GM12878 (cell line): ENCODE data around the gene LNX2. TPM values are rescaled to one million over a fixed set of nuclear protein-coding genes. Genes with fewer than 3 reads are reported as not detected.

ENCODE experiments used
- ATAC-seq: fragments of 200-7000 bp; cut with Tn5 transposase; 3 replicates; pipeline ENCODE4 v1.9.1; 2020; ENCODE audit warnings: mild to moderate bottlenecking, moderate library complexity
- BruUV-seq: library from RNA; stranded (reverse); fragments of 400-500 nt; replicated peaks from 2 replicates; lab custom pipeline; 2021; lab: Mats Ljungman, UMichigan
- CTCF ChIA-PET: fragments of 300-600 bp; sonication (Branson Sonifier 250); formaldehyde crosslinking; extraction: SDS; loops from one replicate; lab custom pipeline; 2021; ENCODE audit warnings: inconsistent platforms; lab: Yijun Ruan, JAX
- POLR2A ChIA-PET: fragments of 350-600 bp; formaldehyde crosslinking; extraction: SDS; loops from one replicate; lab custom pipeline; 2021; ENCODE audit warnings: inconsistent platforms; lab: Charles Lee
- RAD21 ChIA-PET: fragments of 300-600 bp; sonication (Branson Sonifier 250); formaldehyde crosslinking; loops from one replicate; lab custom pipeline; 2023; ENCODE audit warnings: antibody characterized with exemption; ENCODE audit not compliant: unreplicated experiment; lab: Charles Lee
- SMC1A ChIA-PET: fragments of 300-600 bp; sonication (Branson Sonifier 250); formaldehyde crosslinking; loops from one replicate; lab custom pipeline; 2023; ENCODE audit not compliant: unreplicated experiment, uncharacterized antibody; lab: Charles Lee
- DNase-seq: peaks from one replicate; pipeline ENCODE4 v3.0.0-alpha.2; 2011; ENCODE audit warnings: low read depth, low spot score
- FAIRE-seq: peaks from 3 replicates; lab custom pipeline; 2011; peaks lifted over from hg19 to GRCh38; lab: Jason Lieb, UNC
- H2AFZ ChIP-seq: 2 replicates; pipeline ENCODE4 v1.6.0; 2011; ENCODE audit warnings: low read depth, low read length, control low read depth; ENCODE audit not compliant: control insufficient read depth
- H3K27ac ChIP-seq: 2 replicates; pipeline ENCODE4 v1.5.1; 2011; ENCODE audit warnings: control low read depth; ENCODE audit not compliant: control insufficient read depth, insufficient read depth
- H3K27me3 ChIP-seq, 2 experiments: replicated peaks in 1 of 2; 2 replicates each; pipeline versions ENCODE4 v1.6.0 to v1.6.1; 2011; ENCODE audit warnings: low read length in 1 of 2; ENCODE audit not compliant: control insufficient read depth in 2 of 2, insufficient read depth in 2 of 2
- H3K36me3 ChIP-seq, 2 experiments: 2 replicates each; pipeline ENCODE4 v1.5.1; 2011; ENCODE audit warnings: low read length in 1 of 2; ENCODE audit not compliant: control insufficient read depth in 2 of 2, insufficient read depth in 2 of 2
- H3K4me1 ChIP-seq: 2 replicates; pipeline ENCODE4 v1.6.1; 2011; ENCODE audit warnings: mild to moderate bottlenecking, low read length, moderate library complexity, mixed read lengths; ENCODE audit not compliant: control insufficient read depth, insufficient read depth
- H3K4me2 ChIP-seq: 2 replicates; pipeline ENCODE4 v1.6.0; 2011; ENCODE audit warnings: control low read depth; ENCODE audit not compliant: control insufficient read depth, insufficient read depth
- H3K4me3 ChIP-seq: fragments of 200-600 bp; sonication (generic); 2 replicates; pipeline ENCODE4 v1.5.1; 2016
- H3K79me2 ChIP-seq: 2 replicates; pipeline ENCODE4 v1.6.0; 2011; ENCODE audit warnings: low read length; ENCODE audit not compliant: control insufficient read depth, insufficient read depth
- H3K9ac ChIP-seq: 2 replicates; pipeline ENCODE4 v1.8.0; 2011; ENCODE audit warnings: low read length, control low read depth, mixed read lengths; ENCODE audit not compliant: control insufficient read depth, insufficient read depth
- H3K9me3 ChIP-seq: replicated peaks from 3 replicates; pipeline ENCODE4 v1.5.1; 2011; ENCODE audit warnings: mild to moderate bottlenecking, low read length; ENCODE audit not compliant: control insufficient read depth, insufficient read depth
- H4K20me1 ChIP-seq: 2 replicates; pipeline ENCODE4 v1.6.0; 2011; ENCODE audit not compliant: control insufficient read depth, insufficient read depth
- BCL11A ChIP-seq: IDR thresholded peaks from 2 replicates; pipeline ENCODE4 v1.6.1; 2011; ENCODE audit warnings: low read depth, low read length
- GATAD2B ChIP-seq: fragments of 450-650 bp; conservative IDR thresholded peaks from 2 replicates; pipeline ENCODE4 v1.6.1; 2017; ENCODE audit warnings: low read depth, mild to moderate bottlenecking, moderate library complexity
- MTA2 ChIP-seq: fragments of 450-650 bp; IDR thresholded peaks from 2 replicates; pipeline ENCODE4 v1.6.1; 2016; ENCODE audit warnings: low read depth, mild to moderate bottlenecking, moderate library complexity
- MTA3 ChIP-seq: IDR thresholded peaks from 2 replicates; pipeline ENCODE4 v1.6.1; 2012; ENCODE audit warnings: low read length, inconsistent platforms, borderline replicate concordance
- POLR2A ChIP-seq: IDR thresholded peaks from 2 replicates; pipeline ENCODE4 v1.6.1; 2011; ENCODE audit warnings: low read depth, mild to moderate bottlenecking, low read length
- RFX5 ChIP-seq: IDR thresholded peaks from 2 replicates; pipeline ENCODE4 v1.6.1; 2011; ENCODE audit warnings: low read depth, low read length, improper control_type of control experiment
- SIN3A ChIP-seq: IDR thresholded peaks from 2 replicates; pipeline ENCODE4 v1.6.1; 2012; ENCODE audit warnings: low read depth, low read length, improper control_type of control experiment
- SIX5 ChIP-seq: IDR thresholded peaks from 2 replicates; pipeline ENCODE4 v1.6.1; 2011; ENCODE audit warnings: mild to moderate bottlenecking, low read depth, low read length, moderate library complexity; ENCODE audit not compliant: severe bottlenecking
- SRF ChIP-seq, 2 experiments: IDR thresholded peaks; 2 replicates each; pipeline ENCODE4 v1.6.1; 2011; ENCODE audit warnings: low read depth in 2 of 2, low read length in 2 of 2, mild to moderate bottlenecking in 1 of 2, moderate library complexity in 1 of 2
- WGBS: methylation state at CpG from one replicate; pipeline ENCODE4 v1.1.6; 2016; ENCODE audit warnings: low lambda C conversion rate; ENCODE audit not compliant: insufficient replicate concordance, insufficient coverage; ENCODE audit errors: missing lambda C conversion rate; 5-methylcytosine and 5-hydroxymethylcytosine counted together
- in situ Hi-C: fragments of 300-500 bp; cut with MboI; formaldehyde crosslinking; loops from 9 replicates; pipeline ENCODE4 v1.14.3; 2018; ENCODE audit warnings: mixed read lengths
- intact Hi-C: fragments of 100-400 bp; cut with micrococcal nuclease; formaldehyde crosslinking; loops from one replicate; pipeline ENCODE4 v1.14.2; 2022; ENCODE audit not compliant: unreplicated experiment
- polyA plus RNA-seq, 11 experiments: library from polyadenylated mRNA; depleted of rRNA in 4 of 11; unstranded in 6 of 11; stranded (reverse) in 5 of 11; fragments of >200 nt; fragmentation: Nextera tagmentation in 4 of 11; fragmentation: Illumina TruSeq in 1 of 11; extraction: Ambion mirVana in 4 of 11; extraction: Trizol in 1 of 11; gene quantifications; 1 replicate in 1 of 11; 2 replicates in 10 of 11; pipeline versions ENCODE4 v1.2.1 to v1.2.3, GENCODE V29; 2011 to 2016; ENCODE audit warnings: inconsistent platforms in 2 of 11, missing spikeins in 2 of 11, low read depth in 1 of 11
- total RNA-seq, 4 experiments: library from RNA; depleted of rRNA in 3 of 4; stranded (reverse); fragments of >200 nt in 3 of 4; fragmentation: Illumina TruSeq in 1 of 4; extraction: Trizol in 1 of 4; gene quantifications; 2 replicates each; pipeline versions ENCODE4 v1.2.1 to v1.2.3, GENCODE V29; 2013 to 2021
- TF ChIP-seq, protein P1 (sequence below): fragments of 450-650 bp; IDR thresholded peaks from 2 replicates; pipeline ENCODE4 v1.6.1; 2016; ENCODE audit warnings: mild to moderate bottlenecking
- TF ChIP-seq, protein P2 (sequence below): fragments of 450-650 bp; formaldehyde crosslinking; IDR thresholded peaks from 2 replicates; pipeline ENCODE4 v1.5.0; 2022; ENCODE audit warnings: mild to moderate bottlenecking, missing genetic modification characterization
- TF ChIP-seq, protein P3 (sequence below): fragments of 150-350 bp; IDR thresholded peaks from 2 replicates; pipeline ENCODE4 v1.6.1; 2016; ENCODE audit warnings: low read depth, low read length
- TF ChIP-seq, protein P4 (sequence below): fragments of 450-650 bp; formaldehyde crosslinking; IDR thresholded peaks from 2 replicates; pipeline ENCODE4 v1.4.0; 2022; ENCODE audit warnings: mild to moderate bottlenecking, moderate library complexity
- TF ChIP-seq, protein P5 (sequence below): IDR thresholded peaks from 2 replicates; pipeline ENCODE4 v1.6.1; 2012; ENCODE audit warnings: low read depth, low read length, improper control_type of control experiment

Gene LNX2
- total and polyA plus RNA-seq, 10 of the 15 experiments (the other 5 are each of a cell fraction or from before 2014, with no cell fraction given) = 1.3 to 7.7 (median 4.4) TPM

DNA sequence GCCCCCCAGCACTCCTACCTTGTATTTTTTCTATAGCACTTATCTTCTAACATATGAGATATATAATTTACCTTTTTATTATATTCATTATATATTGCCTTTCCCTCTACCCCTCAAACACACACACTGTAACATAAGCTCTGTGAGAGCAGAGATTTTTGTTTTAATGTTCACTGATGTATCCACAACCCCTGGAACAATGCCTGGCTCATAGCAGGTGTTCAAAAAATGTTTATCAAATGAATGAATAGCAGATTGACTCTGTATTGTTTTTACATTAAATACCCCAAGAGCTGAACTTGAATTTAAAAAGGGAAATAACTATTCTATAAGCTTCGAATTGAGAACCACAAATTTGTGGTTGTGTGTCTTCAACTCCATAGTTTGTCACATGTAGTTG lies 12.3 kb upstream of the LNX2 start:
- FAIRE-seq (no peak), DNase-seq (no peak), ATAC-seq (no peak)
- Histone ChIP-seq H3K79me2 (peaks cover 22% of the 10 kb centered on the region), H3K4me1 (no peaks in the 10 kb centered on the region), H2AFZ (no peak overlapping the region), H3K9ac (no peak overlapping the region), H3K27me3 (no peaks in the 10 kb centered on the region), H3K36me3 (peaks cover 0 to 13% of the 10 kb centered on the region in 2 experiments; a peak in 2 of 4 replicates), H4K20me1 (peaks cover 3% of the 10 kb centered on the region; the same call in 1 of the 2 replicates), H3K27ac (no peak overlapping the region), H3K4me3 (no peak overlapping the region), H3K4me2 (no peak overlapping the region), H3K9me3 (no peaks in the 10 kb centered on the region)
- intact Hi-C loops (no loop called here), in situ Hi-C loops (no loop called here)
- no TSS peak for BruUV-seq
- ChIA-PET CTCF (interaction anchor here (1.4 to 1.5 kb wide), 2 partner anchors 11 to 31 kb away, joined by 4 read pairs; no protein-coding TSS in a partner anchor), SMC1A (interaction anchor here (0.6 to 1.2 kb wide), 4 partner anchors 10 to 32 kb away, joined by 3 to 6 read pairs (median 3); partner anchors contain the start of gene POLR1D), RAD21 (no interaction called here), POLR2A (no interaction called here)
- 95% methylated on average over 1 of the region's 1 CpG for WGBS
- TF ChIP-seq, protein P1, sequence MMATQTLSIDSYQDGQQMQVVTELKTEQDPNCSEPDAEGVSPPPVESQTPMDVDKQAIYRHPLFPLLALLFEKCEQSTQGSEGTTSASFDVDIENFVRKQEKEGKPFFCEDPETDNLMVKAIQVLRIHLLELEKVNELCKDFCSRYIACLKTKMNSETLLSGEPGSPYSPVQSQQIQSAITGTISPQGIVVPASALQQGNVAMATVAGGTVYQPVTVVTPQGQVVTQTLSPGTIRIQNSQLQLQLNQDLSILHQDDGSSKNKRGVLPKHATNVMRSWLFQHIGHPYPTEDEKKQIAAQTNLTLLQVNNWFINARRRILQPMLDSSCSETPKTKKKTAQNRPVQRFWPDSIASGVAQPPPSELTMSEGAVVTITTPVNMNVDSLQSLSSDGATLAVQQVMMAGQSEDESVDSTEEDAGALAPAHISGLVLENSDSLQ = no peak
- TF ChIP-seq SRF (IDR thresholded peaks at IDR 0.05; ENCODE audit: low read depth in 2 of 2, low read length in 2 of 2) (no peak), MTA2 (no peak), SIX5 (no peak), BCL11A (no peak), RFX5 (no peak), GATAD2B (no peak), POLR2A (no peak), MTA3 (no peak), SIN3A (no peak)
- TF ChIP-seq, protein P2, sequence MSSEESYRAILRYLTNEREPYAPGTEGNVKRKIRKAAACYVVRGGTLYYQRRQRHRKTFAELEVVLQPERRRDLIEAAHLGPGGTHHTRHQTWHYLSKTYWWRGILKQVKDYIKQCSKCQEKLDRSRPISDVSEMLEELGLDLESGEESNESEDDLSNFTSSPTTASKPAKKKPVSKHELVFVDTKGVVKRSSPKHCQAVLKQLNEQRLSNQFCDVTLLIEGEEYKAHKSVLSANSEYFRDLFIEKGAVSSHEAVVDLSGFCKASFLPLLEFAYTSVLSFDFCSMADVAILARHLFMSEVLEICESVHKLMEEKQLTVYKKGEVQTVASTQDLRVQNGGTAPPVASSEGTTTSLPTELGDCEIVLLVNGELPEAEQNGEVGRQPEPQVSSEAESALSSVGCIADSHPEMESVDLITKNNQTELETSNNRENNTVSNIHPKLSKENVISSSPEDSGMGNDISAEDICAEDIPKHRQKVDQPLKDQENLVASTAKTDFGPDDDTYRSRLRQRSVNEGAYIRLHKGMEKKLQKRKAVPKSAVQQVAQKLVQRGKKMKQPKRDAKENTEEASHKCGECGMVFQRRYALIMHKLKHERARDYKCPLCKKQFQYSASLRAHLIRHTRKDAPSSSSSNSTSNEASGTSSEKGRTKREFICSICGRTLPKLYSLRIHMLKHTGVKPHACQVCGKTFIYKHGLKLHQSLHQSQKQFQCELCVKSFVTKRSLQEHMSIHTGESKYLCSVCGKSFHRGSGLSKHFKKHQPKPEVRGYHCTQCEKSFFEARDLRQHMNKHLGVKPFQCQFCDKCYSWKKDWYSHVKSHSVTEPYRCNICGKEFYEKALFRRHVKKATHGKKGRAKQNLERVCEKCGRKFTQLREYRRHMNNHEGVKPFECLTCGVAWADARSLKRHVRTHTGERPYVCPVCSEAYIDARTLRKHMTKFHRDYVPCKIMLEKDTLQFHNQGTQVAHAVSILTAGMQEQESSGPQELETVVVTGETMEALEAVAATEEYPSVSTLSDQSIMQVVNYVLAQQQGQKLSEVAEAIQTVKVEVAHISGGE (CRISPR knock-in tag) = no peak
- TF ChIP-seq, protein P3, sequence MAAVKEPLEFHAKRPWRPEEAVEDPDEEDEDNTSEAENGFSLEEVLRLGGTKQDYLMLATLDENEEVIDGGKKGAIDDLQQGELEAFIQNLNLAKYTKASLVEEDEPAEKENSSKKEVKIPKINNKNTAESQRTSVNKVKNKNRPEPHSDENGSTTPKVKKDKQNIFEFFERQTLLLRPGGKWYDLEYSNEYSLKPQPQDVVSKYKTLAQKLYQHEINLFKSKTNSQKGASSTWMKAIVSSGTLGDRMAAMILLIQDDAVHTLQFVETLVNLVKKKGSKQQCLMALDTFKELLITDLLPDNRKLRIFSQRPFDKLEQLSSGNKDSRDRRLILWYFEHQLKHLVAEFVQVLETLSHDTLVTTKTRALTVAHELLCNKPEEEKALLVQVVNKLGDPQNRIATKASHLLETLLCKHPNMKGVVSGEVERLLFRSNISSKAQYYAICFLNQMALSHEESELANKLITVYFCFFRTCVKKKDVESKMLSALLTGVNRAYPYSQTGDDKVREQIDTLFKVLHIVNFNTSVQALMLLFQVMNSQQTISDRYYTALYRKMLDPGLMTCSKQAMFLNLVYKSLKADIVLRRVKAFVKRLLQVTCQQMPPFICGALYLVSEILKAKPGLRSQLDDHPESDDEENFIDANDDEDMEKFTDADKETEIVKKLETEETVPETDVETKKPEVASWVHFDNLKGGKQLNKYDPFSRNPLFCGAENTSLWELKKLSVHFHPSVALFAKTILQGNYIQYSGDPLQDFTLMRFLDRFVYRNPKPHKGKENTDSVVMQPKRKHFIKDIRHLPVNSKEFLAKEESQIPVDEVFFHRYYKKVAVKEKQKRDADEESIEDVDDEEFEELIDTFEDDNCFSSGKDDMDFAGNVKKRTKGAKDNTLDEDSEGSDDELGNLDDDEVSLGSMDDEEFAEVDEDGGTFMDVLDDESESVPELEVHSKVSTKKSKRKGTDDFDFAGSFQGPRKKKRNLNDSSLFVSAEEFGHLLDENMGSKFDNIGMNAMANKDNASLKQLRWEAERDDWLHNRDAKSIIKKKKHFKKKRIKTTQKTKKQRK = no peak
- TF ChIP-seq, protein P4, sequence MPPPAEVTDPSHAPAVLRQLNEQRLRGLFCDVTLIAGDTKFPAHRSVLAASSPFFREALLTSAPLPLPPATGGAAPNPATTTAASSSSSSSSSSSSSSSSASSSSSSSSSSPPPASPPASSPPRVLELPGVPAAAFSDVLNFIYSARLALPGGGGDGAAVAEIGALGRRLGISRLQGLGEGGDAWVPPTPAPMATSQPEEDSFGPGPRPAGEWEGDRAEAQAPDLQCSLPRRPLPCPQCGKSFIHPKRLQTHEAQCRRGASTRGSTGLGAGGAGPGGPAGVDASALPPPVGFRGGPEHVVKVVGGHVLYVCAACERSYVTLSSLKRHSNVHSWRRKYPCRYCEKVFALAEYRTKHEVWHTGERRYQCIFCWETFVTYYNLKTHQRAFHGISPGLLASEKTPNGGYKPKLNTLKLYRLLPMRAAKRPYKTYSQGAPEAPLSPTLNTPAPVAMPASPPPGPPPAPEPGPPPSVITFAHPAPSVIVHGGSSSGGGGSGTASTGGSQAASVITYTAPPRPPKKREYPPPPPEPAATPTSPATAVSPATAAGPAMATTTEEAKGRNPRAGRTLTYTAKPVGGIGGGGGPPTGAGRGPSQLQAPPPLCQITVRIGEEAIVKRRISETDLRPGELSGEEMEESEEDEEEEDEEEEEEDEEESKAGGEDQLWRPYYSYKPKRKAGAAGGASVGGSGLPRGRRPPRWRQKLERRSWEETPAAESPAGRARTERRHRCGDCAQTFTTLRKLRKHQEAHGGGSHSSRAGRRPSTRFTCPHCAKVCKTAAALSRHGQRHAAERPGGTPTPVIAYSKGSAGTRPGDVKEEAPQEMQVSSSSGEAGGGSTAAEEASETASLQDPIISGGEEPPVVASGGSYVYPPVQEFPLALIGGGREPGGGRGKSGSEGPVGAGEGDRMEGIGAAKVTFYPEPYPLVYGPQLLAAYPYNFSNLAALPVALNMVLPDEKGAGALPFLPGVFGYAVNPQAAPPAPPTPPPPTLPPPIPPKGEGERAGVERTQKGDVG = no peak
- TF ChIP-seq, protein P5, sequence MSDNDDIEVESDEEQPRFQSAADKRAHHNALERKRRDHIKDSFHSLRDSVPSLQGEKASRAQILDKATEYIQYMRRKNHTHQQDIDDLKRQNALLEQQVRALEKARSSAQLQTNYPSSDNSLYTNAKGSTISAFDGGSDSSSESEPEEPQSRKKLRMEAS = no peak
